ENCODE results near the gene ADI1. TPM values are rescaled to one million over a fixed set of nuclear protein-coding genes. Genes with fewer than 3 reads are reported as not detected.

The ADI1 gene
- total and polyA plus RNA-seq, 2 of the 4 experiments (the other 2 are of a cell fraction): 43.2 to 46.0 TPM

- Histone ChIP-seq H3K4me2 (ENCODE audit: low read depth, low read length) (no peak overlapping the region), H3K4ac (ENCODE audit: low read depth, low read length) (peak overlapping the region; percentile 60), H4K5ac (ENCODE audit: low read depth, low read length) (no peak overlapping the region), H2BK120ac (ENCODE audit: low read depth, low read length) (no peak overlapping the region), H3K36me3 (ENCODE audit: control insufficient read depth, insufficient read depth, low read length) (no peaks in the 10 kb centered on the region), H3K79me1 (ENCODE audit: low read depth in 1 of 2, low read length in 2 of 2) (peaks cover 0 to 7% of the 10 kb centered on the region in 2 experiments; a peak in 1 of 4 replicates), H3K27me3 (ENCODE audit: control insufficient read depth, insufficient read depth, low read length) (no peaks in the 10 kb centered on the region), H3K14ac (replicated peaks; ENCODE audit: low read depth, low read length) (no peak overlapping the region), H2AK5ac (ENCODE audit: low read depth, low read length) (peak overlapping the region; percentile 96; the same call in 1 of the 2 replicates), H3K4me3 (ENCODE audit: insufficient read depth, low read depth, low read length) (no peak overlapping the region), H4K20me1 (ENCODE audit: insufficient read depth, low read length) (no peaks in the 10 kb centered on the region), H3K27ac (ENCODE audit: insufficient read depth, low read length) (no peak overlapping the region), H2BK20ac (ENCODE audit: low read depth, low read length) (no peak overlapping the region), H3K9me1 (ENCODE audit: insufficient read depth, low read length) (peaks cover 14% of the 10 kb centered on the region), H3K4me1 (ENCODE audit: control insufficient read depth, insufficient read depth, low read length) (peaks cover 8% of the 10 kb centered on the region), H4K8ac (ENCODE audit: low read depth in 2 of 2, low read length in 2 of 2) (no peak overlapping the region), H3K23ac (ENCODE audit: low read depth, low read length) (peak overlapping the region; percentile 72), H3K18ac (ENCODE audit: low read depth, low read length) (no peak overlapping the region), H2BK5ac (ENCODE audit: low read depth, low read length, poor library complexity, severe bottlenecking) (peak overlapping the region; percentile 88), H3K9me3 (ENCODE audit: control insufficient read depth, insufficient read depth, low read length) (no peaks in the 10 kb centered on the region), H3K9ac (ENCODE audit: low read depth, low read length) (no peak overlapping the region), H2BK15ac (ENCODE audit: low read depth, low read length) (peak overlapping the region; percentile 12; the same call in 1 of the 3 replicates), H2AFZ (replicated peaks; ENCODE audit: low read length, poor library complexity) (peak overlapping the region; percentile 4), H2AK9ac (replicated peaks; ENCODE audit: low read depth, low read length, poor library complexity) (no peak overlapping the region), H4K91ac (ENCODE audit: insufficient read depth, low read depth, low read length) (peak overlapping the region; percentile 18; the same call in 1 of the 2 replicates), H3K56ac (ENCODE audit: extremely low read depth, insufficient read depth, low read length) (no peak overlapping the region)
- in situ Hi-C loops (cut with MboI; ENCODE audit: low sequenced_read_pairs): no loop called here
- no TSS peak for BruUV-seq (replicated peaks)
- CTCF ChIA-PET: interaction anchor here (0.5 kb wide), 1 partner anchor 124 kb away, joined by 4 read pairs; no protein-coding TSS in a partner anchor
- 82% methylated on average over 20 of the region's 40 CpGs; no CpG with 5 or more reads in 1 of the 2 experiments for WGBS, 2 experiments (ENCODE audit: extremely low coverage in 2 of 2, insufficient read length in 1 of 2)
- no peak for ATAC-seq (ENCODE audit: low read depth)
- dilution Hi-C loops (cut with HindIII; ENCODE audit: low sequenced_read_pairs, unreplicated experiment): no loop called here
- POLR2A ChIA-PET (ENCODE audit: unreplicated experiment): no interaction called here
- no peak for DNase-seq
- TF ChIP-seq USF2 (IDR thresholded peaks at IDR 0.05; ENCODE audit: low read depth, low read length) (no peak), RCOR1 (IDR thresholded peaks at IDR 0.05; ENCODE audit: insufficient replicate concordance, low read length) (no peak), MXI1 (IDR thresholded peaks at IDR 0.05; ENCODE audit: borderline replicate concordance, low read depth, low read length) (no peak), CTCF (conservative IDR thresholded peaks at IDR 0.05; ENCODE audit: low read depth, low read length) (no peak), RFX5 (IDR thresholded peaks at IDR 0.05; ENCODE audit: low read depth, low read length) (no peak), MAFK (IDR thresholded peaks at IDR 0.05; ENCODE audit: low read depth, low read length) (no peak), POLR2A (IDR thresholded peaks at IDR 0.05; ENCODE audit: low read depth, low read length) (no peak), ELK1 (IDR thresholded peaks at IDR 0.05; ENCODE audit: borderline replicate concordance, low read depth, low read length) (no peak), MAZ (IDR thresholded peaks at IDR 0.05; ENCODE audit: borderline replicate concordance, low read depth, low read length) (no peak), BHLHE40 (IDR thresholded peaks at IDR 0.05; ENCODE audit: low read depth, low read length) (no peak), CHD1 (IDR thresholded peaks at IDR 0.05; ENCODE audit: low read depth, low read length) (no peak), NFE2L2 (IDR thresholded peaks at IDR 0.05; ENCODE audit: low read depth, low read length) (no peak), FOS (IDR thresholded peaks at IDR 0.05; ENCODE audit: low read depth, low read length) (no peak)
- intact Hi-C loops (cut with micrococcal nuclease): no loop called here
Measured at GRCh38 chr2:3527886-3528785, 8.8 kb upstream of the ADI1 start.

Measured in IMR-90 (cell line).